DOHH2 (cell line): ENCODE measurements around the gene INTU.

Source experiments
- EZH2phosphoT487 ChIP-seq: fragments of 200-600 bp; sonication (generic); IDR thresholded peaks from 2 replicates; pipeline ENCODE4 v1.6.1; 2017; ENCODE audit warnings: borderline replicate concordance, mild to moderate bottlenecking, antibody characterized with exemption, low read length, moderate library complexity, mixed read lengths
- TF ChIP-seq, protein P1 (sequence below): fragments of 200-600 bp; sonication (generic); IDR thresholded peaks from one replicate; pipeline ENCODE4 v1.5.1; 2014; ENCODE audit warnings: antibody characterized with exemption, mild to moderate bottlenecking, low read depth, low read length; ENCODE audit not compliant: poor library complexity, severe bottlenecking

DNA sequence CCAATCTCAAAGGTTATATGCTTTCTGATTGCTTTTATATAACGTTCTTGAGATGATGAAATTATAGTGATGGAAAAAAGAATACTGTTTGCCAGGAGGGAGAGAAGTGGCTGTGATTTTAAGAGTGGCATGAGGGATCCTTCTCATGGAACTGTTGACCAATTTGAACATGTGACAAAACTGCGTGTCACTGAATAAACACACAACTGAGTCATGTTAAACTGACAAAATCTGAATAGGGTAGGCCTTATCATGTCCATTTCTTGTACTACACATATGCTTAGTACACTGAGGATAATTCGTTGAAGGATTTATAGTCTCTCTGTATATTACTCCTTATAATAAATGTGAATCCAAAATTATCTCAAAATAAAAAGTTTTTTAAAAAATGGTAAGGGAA lies 127.1 kb downstream of the INTU start:
- TF ChIP-seq, protein P1, sequence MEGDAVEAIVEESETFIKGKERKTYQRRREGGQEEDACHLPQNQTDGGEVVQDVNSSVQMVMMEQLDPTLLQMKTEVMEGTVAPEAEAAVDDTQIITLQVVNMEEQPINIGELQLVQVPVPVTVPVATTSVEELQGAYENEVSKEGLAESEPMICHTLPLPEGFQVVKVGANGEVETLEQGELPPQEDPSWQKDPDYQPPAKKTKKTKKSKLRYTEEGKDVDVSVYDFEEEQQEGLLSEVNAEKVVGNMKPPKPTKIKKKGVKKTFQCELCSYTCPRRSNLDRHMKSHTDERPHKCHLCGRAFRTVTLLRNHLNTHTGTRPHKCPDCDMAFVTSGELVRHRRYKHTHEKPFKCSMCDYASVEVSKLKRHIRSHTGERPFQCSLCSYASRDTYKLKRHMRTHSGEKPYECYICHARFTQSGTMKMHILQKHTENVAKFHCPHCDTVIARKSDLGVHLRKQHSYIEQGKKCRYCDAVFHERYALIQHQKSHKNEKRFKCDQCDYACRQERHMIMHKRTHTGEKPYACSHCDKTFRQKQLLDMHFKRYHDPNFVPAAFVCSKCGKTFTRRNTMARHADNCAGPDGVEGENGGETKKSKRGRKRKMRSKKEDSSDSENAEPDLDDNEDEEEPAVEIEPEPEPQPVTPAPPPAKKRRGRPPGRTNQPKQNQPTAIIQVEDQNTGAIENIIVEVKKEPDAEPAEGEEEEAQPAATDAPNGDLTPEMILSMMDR, result no peak
- no peak for TF ChIP-seq EZH2phosphoT487
